Type B pancreatic cell (in vitro differentiated cells): ENCODE data around the gene PTCD1. TPM values are rescaled to one million over a fixed set of nuclear protein-coding genes. Genes with fewer than 3 reads are reported as not detected.

Source experiments
- DNase-seq: peaks from one replicate; pipeline ENCODE4 v3.0.0; 2021; ENCODE audit warnings: mixed read lengths; ENCODE audit not compliant: unreplicated experiment; ENCODE audit errors: extremely low spot score
- H3K27ac Mint-ChIP-seq: 2 replicates; pipeline ENCODE4 v1.8.0; 2021; ENCODE audit warnings: mild to moderate bottlenecking, mixed read lengths
- H3K27me3 Mint-ChIP-seq: 2 replicates; pipeline ENCODE4 v1.8.0; 2021; ENCODE audit warnings: mixed read lengths
- H3K36me3 Mint-ChIP-seq: 2 replicates; pipeline ENCODE4 v1.8.0; 2021; ENCODE audit warnings: mixed read lengths
- H3K4me1 Mint-ChIP-seq: one replicate; pipeline ENCODE4 v1.8.0; 2021; ENCODE audit warnings: mixed read lengths; ENCODE audit not compliant: unreplicated experiment
- H3K4me3 Mint-ChIP-seq: 2 replicates; pipeline ENCODE4 v1.8.0; 2021; ENCODE audit warnings: mild to moderate bottlenecking, mixed read lengths
- H3K9me3 Mint-ChIP-seq: 2 replicates; pipeline ENCODE4 v1.8.0; 2021; ENCODE audit warnings: mixed read lengths
- CTCF ChIP-seq: fragments of 200-600 bp; sonication (generic); conservative IDR thresholded peaks from 2 replicates; pipeline ENCODE4 v1.5.0; 2021; ENCODE audit warnings: antibody characterized with exemption, mild to moderate bottlenecking
- total RNA-seq: library from RNA; stranded (reverse); gene quantifications from 2 replicates; pipeline ENCODE4 v1.2.1, GENCODE V29; 2021; ENCODE audit warnings: low replicate concordance

The PTCD1 gene
- total RNA-seq, 1 donor from 2014 or later: 11.3 TPM

GRCh38 chr7:99373091-99374066 is 65.2 kb downstream of the PTCD1 start:
- Mint-ChIP-seq H3K9me3 (no peaks in the 10 kb centered on the region), H3K4me3 (peak overlapping the region; percentile 87), H3K27me3 (no peaks in the 10 kb centered on the region), H3K36me3 (peaks cover 4% of the 10 kb centered on the region), H3K4me1 (peaks cover 13% of the 10 kb centered on the region), H3K27ac (peak overlapping the region; percentile 97)
- TF ChIP-seq CTCF: no peak
- DNase-seq: no peak

GRCh38 chr7:99372275-99373090 is 66.1 kb downstream of the PTCD1 start:
- H3K36me3 Mint-ChIP-seq: peaks cover 4% of the 10 kb centered on the region
- H3K4me1 Mint-ChIP-seq: peaks cover 13% of the 10 kb centered on the region
- peak overlapping the region; percentile 87 for H3K4me3 Mint-ChIP-seq
- DNase-seq: no peak
- no peak for TF ChIP-seq CTCF
- no peaks in the 10 kb centered on the region for H3K27me3 Mint-ChIP-seq
- no peaks in the 10 kb centered on the region for H3K9me3 Mint-ChIP-seq
- H3K27ac Mint-ChIP-seq: peak overlapping the region; percentile 97

- H3K4me3 Mint-ChIP-seq: peak overlapping the region; percentile 28
- H3K36me3 Mint-ChIP-seq: peaks cover 9% of the 10 kb centered on the region
- peaks cover 15% of the 10 kb centered on the region for H3K4me1 Mint-ChIP-seq
- TF ChIP-seq CTCF: no peak
- peak overlapping the region; percentile 76 for H3K27ac Mint-ChIP-seq
- no peaks in the 10 kb centered on the region for H3K27me3 Mint-ChIP-seq
- no peak for DNase-seq
- H3K9me3 Mint-ChIP-seq: no peaks in the 10 kb centered on the region
Observed at GRCh38 chr7:99371376-99371920, 67.2 kb downstream of the PTCD1 start.

GRCh38 chr7:99369767-99370391 is 68.7 kb downstream of the PTCD1 start:
- no peaks in the 10 kb centered on the region for H3K9me3 Mint-ChIP-seq
- peak overlapping the region; percentile 100 for H3K27ac Mint-ChIP-seq
- TF ChIP-seq CTCF: no peak
- H3K27me3 Mint-ChIP-seq: no peaks in the 10 kb centered on the region
- H3K4me1 Mint-ChIP-seq: peaks cover 18% of the 10 kb centered on the region
- H3K36me3 Mint-ChIP-seq: peaks cover 15% of the 10 kb centered on the region
- H3K4me3 Mint-ChIP-seq: no peak overlapping the region
- no peak for DNase-seq

- Mint-ChIP-seq H3K27ac (peak overlapping the region; percentile 100), H3K36me3 (peaks cover 15% of the 10 kb centered on the region), H3K4me3 (peak overlapping the region; percentile 77), H3K4me1 (peaks cover 18% of the 10 kb centered on the region), H3K9me3 (no peaks in the 10 kb centered on the region), H3K27me3 (no peaks in the 10 kb centered on the region)
- no peak for TF ChIP-seq CTCF
- no peak for DNase-seq
Observed at GRCh38 chr7:99368750-99369389, 69.7 kb downstream of the PTCD1 start.
